ENCODE data around the gene BABAM2. TPM values are rescaled to one million over a fixed set of nuclear protein-coding genes. Genes with fewer than 3 reads are reported as not detected.

Gene BABAM2
- total and polyA plus RNA-seq, 2 of the 4 experiments (the other 2 are of a cell fraction), result 20.9 to 23.1 TPM

DNA sequence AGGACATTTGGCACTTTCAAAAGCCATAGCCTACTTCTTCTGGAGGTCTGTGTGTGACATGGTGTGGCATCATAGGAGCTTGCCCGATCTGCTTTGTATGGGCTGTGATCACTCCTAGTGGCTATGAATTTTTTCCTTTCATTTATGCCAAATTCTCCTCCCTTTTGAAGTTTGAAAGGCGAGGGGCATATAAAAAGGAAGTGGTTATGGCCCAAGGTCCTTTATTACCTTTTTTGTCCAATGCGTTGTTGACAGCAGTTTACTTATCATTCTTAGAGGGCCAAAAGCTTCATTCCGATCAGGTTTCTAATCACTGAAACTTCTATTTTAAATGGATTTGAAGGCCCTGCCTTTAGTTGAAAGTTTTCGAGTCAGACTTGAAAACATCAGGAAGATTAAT, 277.8 kb downstream of the BABAM2 start:
- WGBS, 2 experiments (ENCODE audit: extremely low coverage in 2 of 2, insufficient read length in 1 of 2), result no CpG with 5 or more reads among the region's 5 CpGs
- ChIA-PET CTCF (interaction anchor here (0.7 kb wide), 1 partner anchor 33 kb away, joined by 3 read pairs; no protein-coding TSS in a partner anchor), POLR2A (ENCODE audit: unreplicated experiment) (no interaction called here)
- DNase-seq (no peak), ATAC-seq (ENCODE audit: low read depth) (no peak)
- Histone ChIP-seq H2BK120ac (ENCODE audit: low read depth, low read length) (peak overlapping the region; percentile 41; the same call in 1 of the 2 replicates), H2AK5ac (ENCODE audit: low read depth, low read length) (no peak overlapping the region), H3K23ac (ENCODE audit: low read depth, low read length) (no peak overlapping the region), H4K5ac (ENCODE audit: low read depth, low read length) (no peak overlapping the region), H2AFZ (replicated peaks; ENCODE audit: low read length, poor library complexity) (no peak overlapping the region), H3K27ac (ENCODE audit: insufficient read depth, low read length) (no peak overlapping the region), H3K4ac (ENCODE audit: low read depth, low read length) (no peak overlapping the region), H3K14ac (replicated peaks; ENCODE audit: low read depth, low read length) (no peak overlapping the region), H3K27me3 (ENCODE audit: control insufficient read depth, insufficient read depth, low read length) (no peaks in the 10 kb centered on the region), H3K9me1 (ENCODE audit: insufficient read depth, low read length) (peaks cover 7% of the 10 kb centered on the region), H3K56ac (ENCODE audit: extremely low read depth, insufficient read depth, low read length) (no peak overlapping the region), H3K9ac (ENCODE audit: low read depth, low read length) (no peak overlapping the region), H2AK9ac (replicated peaks; ENCODE audit: low read depth, low read length, poor library complexity) (no peak overlapping the region), H3K9me3 (ENCODE audit: control insufficient read depth, insufficient read depth, low read length) (no peaks in the 10 kb centered on the region), H3K79me1 (ENCODE audit: low read depth in 1 of 2, low read length in 2 of 2) (peaks cover 0 to 12% of the 10 kb centered on the region in 2 experiments; a peak in 2 of 4 replicates), H4K91ac (ENCODE audit: insufficient read depth, low read depth, low read length) (no peak overlapping the region), H3K4me2 (ENCODE audit: low read depth, low read length) (no peak overlapping the region), H2BK15ac (ENCODE audit: low read depth, low read length) (no peak overlapping the region), H4K20me1 (ENCODE audit: insufficient read depth, low read length) (no peaks in the 10 kb centered on the region), H2BK5ac (ENCODE audit: low read depth, low read length, poor library complexity, severe bottlenecking) (no peak overlapping the region), H2BK20ac (ENCODE audit: low read depth, low read length) (peak overlapping the region; percentile 61), H3K4me3 (ENCODE audit: insufficient read depth, low read depth, low read length) (no peak overlapping the region), H3K18ac (ENCODE audit: low read depth, low read length) (no peak overlapping the region), H3K36me3 (ENCODE audit: control insufficient read depth, insufficient read depth, low read length) (no peaks in the 10 kb centered on the region), H3K4me1 (ENCODE audit: control insufficient read depth, insufficient read depth, low read length) (peaks cover 20% of the 10 kb centered on the region), H4K8ac (ENCODE audit: low read depth in 2 of 2, low read length in 2 of 2) (peak overlapping the region in 1 of 2 experiments; percentile 11; a peak in 1 of 4 replicates)
- no TSS peak for BruUV-seq (replicated peaks)
- in situ Hi-C loops (cut with MboI; ENCODE audit: low sequenced_read_pairs), result no loop called here
- intact Hi-C loops (cut with micrococcal nuclease), result loop anchor here (10.0 kb wide), 1 partner anchor 226 kb away; the partner anchor contains the start of gene FOSL2
- dilution Hi-C loops (cut with HindIII; ENCODE audit: low sequenced_read_pairs, unreplicated experiment), result no loop called here
- TF ChIP-seq, protein P1, sequence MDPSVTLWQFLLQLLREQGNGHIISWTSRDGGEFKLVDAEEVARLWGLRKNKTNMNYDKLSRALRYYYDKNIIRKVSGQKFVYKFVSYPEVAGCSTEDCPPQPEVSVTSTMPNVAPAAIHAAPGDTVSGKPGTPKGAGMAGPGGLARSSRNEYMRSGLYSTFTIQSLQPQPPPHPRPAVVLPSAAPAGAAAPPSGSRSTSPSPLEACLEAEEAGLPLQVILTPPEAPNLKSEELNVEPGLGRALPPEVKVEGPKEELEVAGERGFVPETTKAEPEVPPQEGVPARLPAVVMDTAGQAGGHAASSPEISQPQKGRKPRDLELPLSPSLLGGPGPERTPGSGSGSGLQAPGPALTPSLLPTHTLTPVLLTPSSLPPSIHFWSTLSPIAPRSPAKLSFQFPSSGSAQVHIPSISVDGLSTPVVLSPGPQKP (IDR thresholded peaks at IDR 0.05; ENCODE audit: borderline replicate concordance, low read depth, low read length), result no peak
- TF ChIP-seq RCOR1 (IDR thresholded peaks at IDR 0.05; ENCODE audit: insufficient replicate concordance, low read length), result no peak
- TF ChIP-seq CHD1 (IDR thresholded peaks at IDR 0.05; ENCODE audit: low read depth, low read length), result no peak
- TF ChIP-seq FOS (IDR thresholded peaks at IDR 0.05; ENCODE audit: low read depth, low read length), result no peak
- TF ChIP-seq NFE2L2 (IDR thresholded peaks at IDR 0.05; ENCODE audit: low read depth, low read length), result no peak
- TF ChIP-seq, protein P2, sequence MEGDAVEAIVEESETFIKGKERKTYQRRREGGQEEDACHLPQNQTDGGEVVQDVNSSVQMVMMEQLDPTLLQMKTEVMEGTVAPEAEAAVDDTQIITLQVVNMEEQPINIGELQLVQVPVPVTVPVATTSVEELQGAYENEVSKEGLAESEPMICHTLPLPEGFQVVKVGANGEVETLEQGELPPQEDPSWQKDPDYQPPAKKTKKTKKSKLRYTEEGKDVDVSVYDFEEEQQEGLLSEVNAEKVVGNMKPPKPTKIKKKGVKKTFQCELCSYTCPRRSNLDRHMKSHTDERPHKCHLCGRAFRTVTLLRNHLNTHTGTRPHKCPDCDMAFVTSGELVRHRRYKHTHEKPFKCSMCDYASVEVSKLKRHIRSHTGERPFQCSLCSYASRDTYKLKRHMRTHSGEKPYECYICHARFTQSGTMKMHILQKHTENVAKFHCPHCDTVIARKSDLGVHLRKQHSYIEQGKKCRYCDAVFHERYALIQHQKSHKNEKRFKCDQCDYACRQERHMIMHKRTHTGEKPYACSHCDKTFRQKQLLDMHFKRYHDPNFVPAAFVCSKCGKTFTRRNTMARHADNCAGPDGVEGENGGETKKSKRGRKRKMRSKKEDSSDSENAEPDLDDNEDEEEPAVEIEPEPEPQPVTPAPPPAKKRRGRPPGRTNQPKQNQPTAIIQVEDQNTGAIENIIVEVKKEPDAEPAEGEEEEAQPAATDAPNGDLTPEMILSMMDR (conservative IDR thresholded peaks at IDR 0.05; ENCODE audit: low read depth, low read length), result no peak
- TF ChIP-seq SMC3 (IDR thresholded peaks at IDR 0.05; ENCODE audit: low read depth, low read length), result no peak
